T-helper 2 cell treated with Interferon-gamma antibody and Interleukin-4, amounts not matched to agents 100 ng/mL and 5 ng/mL, for 36 hours (primary cell): ENCODE data around the gene MYD88. TPM values are rescaled to one million over a fixed set of nuclear protein-coding genes. Genes with fewer than 3 reads are reported as not detected.

ENCODE experiments used
- intact Hi-C: fragments of 100-400 bp; cut with micrococcal nuclease; formaldehyde crosslinking; loops from one replicate; pipeline ENCODE4 v1.15.1; 2023
- total RNA-seq: library from RNA; stranded (reverse); gene quantifications from 2 replicates; pipeline ENCODE4 v1.2.3, GENCODE V29; 2022

Gene MYD88
- total RNA-seq, 1 donor from 2014 or later, result 77.4 TPM

- intact Hi-C loops, result loop anchor here (5.0 to 10.0 kb wide), 4 partner anchors 118 to 515 kb away; partner anchors contain the start of gene XYLB
These were observed 1.2 kb downstream of the MYD88 start for GRCh38 chr3:38139652-38140051.

GRCh38 chr3:38140326-38141172 is 2.1 kb downstream of the MYD88 start:
- intact Hi-C loops, result no loop called here

GRCh38 chr3:38141173-38141951 is 2.9 kb downstream of the MYD88 start:
- intact Hi-C loops, result no loop called here

- intact Hi-C loops, result no loop called here
These were observed 3.5 kb downstream of the MYD88 start for GRCh38 chr3:38141952-38142273.

GRCh38 chr3:38142959-38143358 is 4.5 kb downstream of the MYD88 start:
- intact Hi-C loops, result no loop called here

GRCh38 chr3:38143511-38143910 is 5.0 kb downstream of the MYD88 start:
- intact Hi-C loops, result no loop called here

- intact Hi-C loops, result no loop called here
These were observed 8.0 kb downstream of the MYD88 start for GRCh38 chr3:38146504-38146903.

GRCh38 chr3:38147421-38147820 is 9.0 kb downstream of the MYD88 start:
- intact Hi-C loops, result no loop called here

GRCh38 chr3:38148311-38148882 is 9.9 kb downstream of the MYD88 start:
- intact Hi-C loops, result no loop called here

GRCh38 chr3:38149708-38150107 is 11.2 kb downstream of the MYD88 start:
- intact Hi-C loops, result no loop called here

GRCh38 chr3:38150780-38151528 is 12.5 kb downstream of the MYD88 start:
- intact Hi-C loops, result no loop called here

GRCh38 chr3:38151667-38152265 is 13.3 kb downstream of the MYD88 start:
- intact Hi-C loops, result loop anchor here (1.0 kb wide), 2 partner anchors 14 kb away; partner anchors contain the start of genes ACAA1 and OXSR1

GRCh38 chr3:38152609-38153008 is 14.1 kb downstream of the MYD88 start:
- intact Hi-C loops, result loop anchor here (1.0 kb wide), 2 partner anchors 13 to 15 kb away; partner anchors contain the start of genes ACAA1 and OXSR1

- intact Hi-C loops, result no loop called here
These were observed 14.8 kb downstream of the MYD88 start for GRCh38 chr3:38153221-38153620.

GRCh38 chr3:38154033-38154494 is 15.6 kb downstream of the MYD88 start:
- intact Hi-C loops, result no loop called here

GRCh38 chr3:38154625-38155255 is 16.3 kb downstream of the MYD88 start:
- intact Hi-C loops, result no loop called here

- intact Hi-C loops, result no loop called here
These were observed 17.4 kb downstream of the MYD88 start for GRCh38 chr3:38155825-38156224.

- intact Hi-C loops, result no loop called here
These were observed 18.7 kb downstream of the MYD88 start for GRCh38 chr3:38157117-38157516.

- intact Hi-C loops, result no loop called here
These were observed 19.1 kb downstream of the MYD88 start for GRCh38 chr3:38157595-38157994.

GRCh38 chr3:38158472-38158871 is 20.0 kb downstream of the MYD88 start:
- intact Hi-C loops, result no loop called here
